22Rv1 (cell line): ENCODE results near the gene ADCY9.

ENCODE experiments used
- CTCF ChIP-seq: fragments of 450-650 bp; IDR thresholded peaks from 2 replicates; pipeline ENCODE4 v1.5.1; 2017; ENCODE audit warnings: mild to moderate bottlenecking
- ZFX ChIP-seq: fragments of 450-650 bp; IDR thresholded peaks from 2 replicates; pipeline ENCODE4 v1.6.1; 2017; ENCODE audit warnings: antibody characterized with exemption, borderline replicate concordance

DNA sequence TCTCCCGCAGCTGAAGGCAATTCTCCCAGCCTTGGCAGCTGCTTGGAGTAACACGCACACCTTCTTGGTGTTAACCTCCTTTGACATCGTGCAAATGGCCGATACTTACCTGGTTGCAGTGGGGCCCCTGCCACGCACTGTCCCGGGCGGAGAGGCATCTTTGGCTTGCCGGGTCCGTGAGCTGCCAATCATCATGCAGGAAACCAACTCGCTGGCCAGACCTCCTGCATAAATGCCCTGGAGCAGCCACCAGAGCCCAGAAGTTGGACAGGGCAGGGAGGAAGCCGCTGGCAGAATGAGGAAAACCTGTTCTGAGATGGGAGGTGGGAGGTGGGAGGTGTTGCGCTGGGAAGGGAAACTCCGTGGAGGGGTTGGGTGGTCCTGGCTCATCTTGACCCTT lies 194.0 kb downstream of the ADCY9 start:
- TF ChIP-seq CTCF, result no peak
- no peak for TF ChIP-seq ZFX
